GM12801 (cell line): ENCODE measurements around the gene FAM83F.

Experiments used
- CTCF ChIP-seq: IDR thresholded peaks from one replicate; pipeline ENCODE4 v1.5.1; 2011; ENCODE audit warnings: control low read depth; ENCODE audit not compliant: insufficient read length; ENCODE audit errors: extremely low read depth

Gene FAM83F

GRCh38 chr22:40015358-40015976 is 20.7 kb downstream of the FAM83F start:
- no peak for TF ChIP-seq CTCF

- no peak for TF ChIP-seq CTCF
These were observed 23.3 kb downstream of the FAM83F start for GRCh38 chr22:40018051-40018450.

GRCh38 chr22:40019100-40019499 is 24.3 kb downstream of the FAM83F start:
- no peak for TF ChIP-seq CTCF

- TF ChIP-seq CTCF: no peak
These were observed 26.2 kb downstream of the FAM83F start for GRCh38 chr22:40020956-40021355.

- TF ChIP-seq CTCF: no peak
These were observed 26.7 kb downstream of the FAM83F start for GRCh38 chr22:40021401-40022000.

GRCh38 chr22:40022536-40023240 is 27.9 kb downstream of the FAM83F start:
- TF ChIP-seq CTCF: no peak

GRCh38 chr22:40023341-40023841 is 28.6 kb downstream of the FAM83F start:
- TF ChIP-seq CTCF: no peak
